GM12878 (cell line): ENCODE results near the gene UTP14C. TPM values are rescaled to one million over a fixed set of nuclear protein-coding genes. Genes with fewer than 3 reads are reported as not detected.

Experiments
- ATAC-seq: fragments of 200-7000 bp; cut with Tn5 transposase; 3 replicates; pipeline ENCODE4 v1.9.1; 2020; ENCODE audit warnings: mild to moderate bottlenecking, moderate library complexity
- BruUV-seq: library from RNA; stranded (reverse); fragments of 400-500 nt; replicated peaks from 2 replicates; lab custom pipeline; 2021; lab: Mats Ljungman, UMichigan
- CTCF ChIA-PET: fragments of 300-600 bp; sonication (Branson Sonifier 250); formaldehyde crosslinking; extraction: SDS; loops from one replicate; lab custom pipeline; 2021; ENCODE audit warnings: inconsistent platforms; lab: Yijun Ruan, JAX
- POLR2A ChIA-PET: fragments of 350-600 bp; formaldehyde crosslinking; extraction: SDS; loops from one replicate; lab custom pipeline; 2021; ENCODE audit warnings: inconsistent platforms; lab: Charles Lee
- RAD21 ChIA-PET: fragments of 300-600 bp; sonication (Branson Sonifier 250); formaldehyde crosslinking; loops from one replicate; lab custom pipeline; 2023; ENCODE audit warnings: antibody characterized with exemption; ENCODE audit not compliant: unreplicated experiment; lab: Charles Lee
- SMC1A ChIA-PET: fragments of 300-600 bp; sonication (Branson Sonifier 250); formaldehyde crosslinking; loops from one replicate; lab custom pipeline; 2023; ENCODE audit not compliant: unreplicated experiment, uncharacterized antibody; lab: Charles Lee
- DNase-seq: peaks from one replicate; pipeline ENCODE4 v3.0.0-alpha.2; 2011; ENCODE audit warnings: low read depth, low spot score
- FAIRE-seq: peaks from 3 replicates; lab custom pipeline; 2011; peaks lifted over from hg19 to GRCh38; lab: Jason Lieb, UNC
- H2AFZ ChIP-seq: 2 replicates; pipeline ENCODE4 v1.6.0; 2011; ENCODE audit warnings: low read depth, low read length, control low read depth; ENCODE audit not compliant: control insufficient read depth
- H3K27ac ChIP-seq: 2 replicates; pipeline ENCODE4 v1.5.1; 2011; ENCODE audit warnings: control low read depth; ENCODE audit not compliant: control insufficient read depth, insufficient read depth
- H3K27me3 ChIP-seq, 2 experiments: replicated peaks in 1 of 2; 2 replicates each; pipeline versions ENCODE4 v1.6.0 to v1.6.1; 2011; ENCODE audit warnings: low read length in 1 of 2; ENCODE audit not compliant: control insufficient read depth in 2 of 2, insufficient read depth in 2 of 2
- H3K36me3 ChIP-seq, 2 experiments: 2 replicates each; pipeline ENCODE4 v1.5.1; 2011; ENCODE audit warnings: low read length in 1 of 2; ENCODE audit not compliant: control insufficient read depth in 2 of 2, insufficient read depth in 2 of 2
- H3K4me1 ChIP-seq: 2 replicates; pipeline ENCODE4 v1.6.1; 2011; ENCODE audit warnings: mild to moderate bottlenecking, low read length, moderate library complexity, mixed read lengths; ENCODE audit not compliant: control insufficient read depth, insufficient read depth
- H3K4me2 ChIP-seq: 2 replicates; pipeline ENCODE4 v1.6.0; 2011; ENCODE audit warnings: control low read depth; ENCODE audit not compliant: control insufficient read depth, insufficient read depth
- H3K4me3 ChIP-seq: fragments of 200-600 bp; sonication (generic); 2 replicates; pipeline ENCODE4 v1.5.1; 2016
- H3K79me2 ChIP-seq: 2 replicates; pipeline ENCODE4 v1.6.0; 2011; ENCODE audit warnings: low read length; ENCODE audit not compliant: control insufficient read depth, insufficient read depth
- H3K9ac ChIP-seq: 2 replicates; pipeline ENCODE4 v1.8.0; 2011; ENCODE audit warnings: low read length, control low read depth, mixed read lengths; ENCODE audit not compliant: control insufficient read depth, insufficient read depth
- H3K9me3 ChIP-seq: replicated peaks from 3 replicates; pipeline ENCODE4 v1.5.1; 2011; ENCODE audit warnings: mild to moderate bottlenecking, low read length; ENCODE audit not compliant: control insufficient read depth, insufficient read depth
- H4K20me1 ChIP-seq: 2 replicates; pipeline ENCODE4 v1.6.0; 2011; ENCODE audit not compliant: control insufficient read depth, insufficient read depth
- CTCF ChIP-seq, 3 experiments: IDR thresholded peaks in 2 of 3; conservative IDR thresholded peaks in 1 of 3; 2 replicates each; pipeline ENCODE4 v1.5.1; 2011; ENCODE audit warnings: low read depth in 3 of 3, low read length in 3 of 3, mild to moderate bottlenecking in 3 of 3, control low read depth in 2 of 3, moderate library complexity in 2 of 3, inconsistent platforms in 1 of 3, mixed read lengths in 1 of 3; ENCODE audit not compliant: control insufficient read depth in 2 of 3, insufficient read depth in 1 of 3; ENCODE audit errors: extremely low read depth in 1 of 3
- ETV6 ChIP-seq, 2 experiments: fragments of 450-650 bp in 1 of 2; IDR thresholded peaks in 1 of 2; conservative IDR thresholded peaks in 1 of 2; 2 replicates each; pipeline ENCODE4 v1.6.1; 2014; ENCODE audit warnings: antibody characterized with exemption in 1 of 2, borderline replicate concordance in 1 of 2, low read depth in 1 of 2, mild to moderate bottlenecking in 1 of 2, moderate library complexity in 1 of 2
- MEF2A ChIP-seq: IDR thresholded peaks from 2 replicates; pipeline ENCODE4 v1.6.1; 2011; ENCODE audit warnings: low read depth, mild to moderate bottlenecking, low read length, moderate library complexity; ENCODE audit not compliant: insufficient read depth
- RCOR1 ChIP-seq: conservative IDR thresholded peaks from 2 replicates; pipeline ENCODE4 v1.6.1; 2012; ENCODE audit warnings: low read depth, low read length, improper control_type of control experiment
- WGBS: methylation state at CpG from one replicate; pipeline ENCODE4 v1.1.6; 2016; ENCODE audit warnings: low lambda C conversion rate; ENCODE audit not compliant: insufficient replicate concordance, insufficient coverage; ENCODE audit errors: missing lambda C conversion rate; 5-methylcytosine and 5-hydroxymethylcytosine counted together
- in situ Hi-C: fragments of 300-500 bp; cut with MboI; formaldehyde crosslinking; loops from 9 replicates; pipeline ENCODE4 v1.14.3; 2018; ENCODE audit warnings: mixed read lengths
- intact Hi-C: fragments of 100-400 bp; cut with micrococcal nuclease; formaldehyde crosslinking; loops from one replicate; pipeline ENCODE4 v1.14.2; 2022; ENCODE audit not compliant: unreplicated experiment
- polyA plus RNA-seq, 11 experiments: library from polyadenylated mRNA; depleted of rRNA in 4 of 11; unstranded in 6 of 11; stranded (reverse) in 5 of 11; fragments of >200 nt; fragmentation: Nextera tagmentation in 4 of 11; fragmentation: Illumina TruSeq in 1 of 11; extraction: Ambion mirVana in 4 of 11; extraction: Trizol in 1 of 11; gene quantifications; 1 replicate in 1 of 11; 2 replicates in 10 of 11; pipeline versions ENCODE4 v1.2.1 to v1.2.3, GENCODE V29; 2011 to 2016; ENCODE audit warnings: inconsistent platforms in 2 of 11, missing spikeins in 2 of 11, low read depth in 1 of 11
- total RNA-seq, 4 experiments: library from RNA; depleted of rRNA in 3 of 4; stranded (reverse); fragments of >200 nt in 3 of 4; fragmentation: Illumina TruSeq in 1 of 4; extraction: Trizol in 1 of 4; gene quantifications; 2 replicates each; pipeline versions ENCODE4 v1.2.1 to v1.2.3, GENCODE V29; 2013 to 2021

The UTP14C gene
- total and polyA plus RNA-seq, 10 of the 15 experiments (the other 5 are each of a cell fraction or from before 2014, with no cell fraction given) = 3.4 to 11.2 (median 6.0) TPM

GRCh38 chr13:52034616-52035226 is 10.2 kb downstream of the UTP14C start:
- H3K4me1 ChIP-seq = no peaks in the 10 kb centered on the region
- no peak overlapping the region for H2AFZ ChIP-seq
- H3K4me2 ChIP-seq = no peak overlapping the region
- ChIA-PET POLR2A (no interaction called here), RAD21 (interaction anchor here (0.7 kb wide), 1 partner anchor 139 kb away, joined by 4 read pairs; no protein-coding TSS in a partner anchor), SMC1A (interaction anchor here (1.1 kb wide), 1 partner anchor 8 kb away, joined by 3 read pairs; no protein-coding TSS in a partner anchor), CTCF (interaction anchor here (0.8 to 1.2 kb wide), 3 partner anchors 27 to 139 kb away, joined by 3 to 4 read pairs (median 4); no protein-coding TSS in a partner anchor)
- ATAC-seq = no peak
- no peak overlapping the region for H3K4me3 ChIP-seq
- FAIRE-seq = no peak
- no peaks in the 10 kb centered on the region; a peak in 1 of 4 replicates for H3K36me3 ChIP-seq
- in situ Hi-C loops = no loop called here
- H3K9me3 ChIP-seq = no peaks in the 10 kb centered on the region
- H3K9ac ChIP-seq = no peak overlapping the region
- BruUV-seq = no TSS peak
- no peak for TF ChIP-seq ETV6 (conservative IDR thresholded peaks at IDR 0.05 in 1 of 2, IDR thresholded peaks at IDR 0.05 in 1 of 2; ENCODE audit: borderline replicate concordance in 1 of 2, low read depth in 1 of 2)
- no peak for TF ChIP-seq MEF2A
- TF ChIP-seq RCOR1 = no peak
- TF ChIP-seq CTCF (IDR thresholded peaks at IDR 0.05 in 2 of 3, conservative IDR thresholded peaks at IDR 0.05 in 1 of 3; ENCODE audit: control insufficient read depth in 2 of 3, extremely low read depth in 1 of 3, insufficient read depth in 1 of 3, low read depth in 3 of 3, low read length in 3 of 3) = no peak
- WGBS = 75% methylated on average over 4 of the region's 5 CpGs
- no peaks in the 10 kb centered on the region for H3K79me2 ChIP-seq
- H4K20me1 ChIP-seq = no peaks in the 10 kb centered on the region
- DNase-seq = no peak
- no peak overlapping the region for H3K27ac ChIP-seq
- intact Hi-C loops = no loop called here
- no peaks in the 10 kb centered on the region for H3K27me3 ChIP-seq
